Neuron (in vitro differentiated cells): ENCODE data around the gene SLC36A4.
A peak's percentile ranks its signal among the peaks of the same experiment; 100 is the strongest.
"Not testable (repeated sequence)": the region's sequence is repeated elsewhere in the genome, so short reads cannot be mapped to it uniquely, and the experiment has no call there.

ENCODE experiments used
- H2AFZ ChIP-seq: one replicate; pipeline ENCODE4 v1.6.1; 2013; ENCODE audit warnings: low read depth, mild to moderate bottlenecking, inconsistent platforms, low read length, moderate library complexity
- H3K27me3 ChIP-seq: one replicate; pipeline ENCODE4 v1.6.1; 2013; ENCODE audit warnings: low read length; ENCODE audit not compliant: insufficient read depth
- H3K36me3 ChIP-seq: one replicate; pipeline ENCODE4 v1.6.1; 2013; ENCODE audit warnings: low read length; ENCODE audit not compliant: insufficient read depth
- H3K4me1 ChIP-seq: one replicate; pipeline ENCODE4 v1.6.1; 2013; ENCODE audit warnings: low read length; ENCODE audit not compliant: insufficient read depth
- H3K4me3 ChIP-seq: 2 replicates; pipeline ENCODE4 v1.5.1; 2013; ENCODE audit warnings: mild to moderate bottlenecking, low read length, moderate library complexity
- H3K9me3 ChIP-seq: one replicate; pipeline ENCODE4 v1.6.1; 2013; ENCODE audit warnings: low read length

Gene SLC36A4

DNA sequence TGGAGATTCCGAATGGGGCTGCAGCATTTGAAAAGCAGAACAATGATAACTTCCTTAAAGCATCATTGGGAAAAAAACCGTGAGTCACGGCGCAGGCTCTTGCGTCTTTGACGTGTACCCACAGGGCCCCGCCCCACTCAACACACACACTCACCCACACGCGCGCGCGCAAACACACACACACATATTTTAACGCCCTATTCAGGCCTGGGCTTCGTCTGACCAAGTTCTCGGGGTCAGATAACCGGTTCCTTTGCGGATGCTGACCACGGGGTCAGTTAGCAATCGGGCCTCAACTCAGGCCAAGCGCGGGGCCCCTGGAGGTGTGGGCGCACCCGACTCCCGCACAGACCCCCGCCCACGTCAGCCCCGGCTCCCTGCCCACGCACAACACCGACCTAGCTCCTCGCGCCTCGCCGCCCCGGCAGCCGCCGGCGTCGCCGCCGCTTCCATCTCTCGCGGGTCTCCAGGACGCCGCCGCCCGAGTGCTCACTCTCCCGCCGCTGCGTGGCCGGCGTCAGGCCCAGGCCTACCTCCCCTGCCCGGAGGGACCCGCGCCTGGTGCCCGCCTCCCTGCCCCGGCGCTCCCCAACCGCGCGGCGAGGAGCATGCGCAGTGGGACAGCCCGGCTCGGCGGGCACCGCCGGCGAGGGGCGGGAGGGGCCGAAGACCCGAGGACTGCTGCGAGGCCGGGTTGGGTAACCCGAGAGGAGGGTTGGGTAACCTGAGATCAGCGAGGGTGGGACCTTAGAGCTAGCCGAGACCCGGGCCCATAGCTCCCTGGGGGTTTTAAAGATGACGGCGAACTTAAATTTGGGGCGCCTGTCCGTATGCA lies at the start of gene SLC36A4:
SLC36A4 (minus strand) TSS at position 612 of the 835 bp plus-strand sequence; CDS start at position 453, 159 bp downstream.
- Histone ChIP-seq H3K9me3 (peaks cover 5% of the 10 kb centered on the region), H3K4me1 (peaks cover 12% of the 10 kb centered on the region), H3K4me3 (peak within 1 kb of the TSS; percentile 85), H3K36me3 (no peaks in the 10 kb centered on the region), H3K27me3 (peaks cover 4% of the 10 kb centered on the region), H2AFZ (peak within 1 kb of the TSS; percentile 90)

DNA sequence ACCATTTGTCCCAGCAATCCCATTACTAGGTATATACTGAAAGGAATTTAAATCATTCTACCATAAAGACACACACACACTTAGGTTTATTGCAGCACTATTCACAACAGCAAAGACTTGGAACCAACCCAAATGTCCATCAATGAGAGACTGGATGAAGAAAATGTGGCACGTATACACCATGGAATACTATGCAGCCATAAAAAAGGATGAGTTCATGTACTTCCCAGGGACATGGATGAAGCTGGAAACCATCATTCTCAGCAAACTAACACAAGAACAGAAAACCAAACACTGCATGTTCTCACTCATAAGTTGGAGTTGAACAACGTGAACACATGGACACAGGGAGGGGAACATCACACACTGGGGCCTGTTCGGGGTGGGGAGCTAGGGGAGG lies 49.0 kb upstream of the SLC36A4 start:
- H3K36me3 ChIP-seq, H3K9me3 ChIP-seq, H3K27me3 ChIP-seq, H2AFZ ChIP-seq, H3K4me3 ChIP-seq: not testable (repeated sequence)
- H3K4me1 ChIP-seq: peaks cover 10% of the 10 kb centered on the region

DNA sequence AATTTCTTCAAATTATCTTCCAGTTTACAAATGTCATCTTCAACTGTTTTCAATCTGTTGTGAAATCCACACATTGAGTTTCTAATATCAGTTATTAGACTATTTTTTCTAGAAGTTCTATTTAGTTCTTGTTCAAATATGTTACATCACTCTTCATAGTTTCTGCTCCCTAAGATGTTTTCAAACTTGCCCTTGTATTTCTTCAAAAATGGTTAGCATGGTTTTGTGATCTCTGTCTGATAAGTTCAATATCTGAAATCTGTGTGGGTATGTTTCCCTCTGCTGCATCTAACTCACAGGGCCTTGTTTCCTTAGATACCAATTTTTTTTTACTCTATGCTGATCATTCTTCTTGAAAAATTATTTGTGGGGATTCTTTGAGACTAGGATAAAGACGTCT lies 46.2 kb upstream of the SLC36A4 start:
- Histone ChIP-seq H2AFZ (no peak overlapping the region), H3K4me3 (no peak overlapping the region), H3K9me3 (no peaks in the 10 kb centered on the region), H3K27me3 (no peaks in the 10 kb centered on the region), H3K36me3 (no peaks in the 10 kb centered on the region), H3K4me1 (no peaks in the 10 kb centered on the region)

DNA sequence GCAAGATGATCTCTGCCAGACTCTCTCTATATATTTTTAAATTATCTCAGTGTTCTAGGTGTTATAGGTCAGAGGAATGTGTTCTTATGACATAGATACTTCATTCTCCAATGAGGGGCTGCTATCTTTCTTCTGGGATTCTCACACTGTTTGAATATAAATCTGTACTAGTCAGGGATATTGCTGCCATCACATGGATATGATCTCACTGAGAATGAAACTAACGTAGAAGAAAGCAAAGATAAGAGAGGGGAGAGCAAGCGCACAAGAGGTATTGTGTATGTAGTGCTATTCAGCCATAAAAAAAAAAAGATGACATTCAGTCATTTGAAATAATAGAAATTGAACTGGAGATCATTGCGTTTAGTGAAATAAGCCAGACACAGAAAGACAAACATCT lies 42.2 kb upstream of the SLC36A4 start:
- H3K36me3 ChIP-seq: no peaks in the 10 kb centered on the region
- no peak overlapping the region for H3K4me3 ChIP-seq
- no peaks in the 10 kb centered on the region for H3K27me3 ChIP-seq
- H2AFZ ChIP-seq: no peak overlapping the region
- no peaks in the 10 kb centered on the region for H3K9me3 ChIP-seq
- no peaks in the 10 kb centered on the region for H3K4me1 ChIP-seq

DNA sequence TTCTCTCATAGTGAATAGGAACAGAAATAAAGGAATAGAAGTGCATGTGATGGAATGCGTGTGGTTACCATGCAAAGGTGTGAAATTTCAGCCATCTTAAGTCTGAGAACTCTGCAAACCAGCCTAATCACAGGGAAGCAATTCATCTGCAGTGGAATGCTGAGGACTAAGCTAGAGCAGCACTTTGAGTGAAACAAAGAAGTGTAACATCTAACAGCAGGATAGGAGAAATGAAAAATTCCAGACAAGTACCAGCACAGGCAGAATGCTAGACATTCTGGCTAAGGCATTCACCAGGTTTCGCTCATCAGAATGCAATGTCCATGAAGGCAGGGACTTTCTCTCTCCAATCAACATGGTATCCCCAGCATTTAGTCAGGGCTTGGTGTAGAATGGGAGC lies 41.2 kb upstream of the SLC36A4 start:
- no peaks in the 10 kb centered on the region for H3K9me3 ChIP-seq
- H3K27me3 ChIP-seq: no peaks in the 10 kb centered on the region
- no peaks in the 10 kb centered on the region for H3K4me1 ChIP-seq
- H3K4me3 ChIP-seq: no peak overlapping the region
- H2AFZ ChIP-seq: no peak overlapping the region
- H3K36me3 ChIP-seq: no peaks in the 10 kb centered on the region

DNA sequence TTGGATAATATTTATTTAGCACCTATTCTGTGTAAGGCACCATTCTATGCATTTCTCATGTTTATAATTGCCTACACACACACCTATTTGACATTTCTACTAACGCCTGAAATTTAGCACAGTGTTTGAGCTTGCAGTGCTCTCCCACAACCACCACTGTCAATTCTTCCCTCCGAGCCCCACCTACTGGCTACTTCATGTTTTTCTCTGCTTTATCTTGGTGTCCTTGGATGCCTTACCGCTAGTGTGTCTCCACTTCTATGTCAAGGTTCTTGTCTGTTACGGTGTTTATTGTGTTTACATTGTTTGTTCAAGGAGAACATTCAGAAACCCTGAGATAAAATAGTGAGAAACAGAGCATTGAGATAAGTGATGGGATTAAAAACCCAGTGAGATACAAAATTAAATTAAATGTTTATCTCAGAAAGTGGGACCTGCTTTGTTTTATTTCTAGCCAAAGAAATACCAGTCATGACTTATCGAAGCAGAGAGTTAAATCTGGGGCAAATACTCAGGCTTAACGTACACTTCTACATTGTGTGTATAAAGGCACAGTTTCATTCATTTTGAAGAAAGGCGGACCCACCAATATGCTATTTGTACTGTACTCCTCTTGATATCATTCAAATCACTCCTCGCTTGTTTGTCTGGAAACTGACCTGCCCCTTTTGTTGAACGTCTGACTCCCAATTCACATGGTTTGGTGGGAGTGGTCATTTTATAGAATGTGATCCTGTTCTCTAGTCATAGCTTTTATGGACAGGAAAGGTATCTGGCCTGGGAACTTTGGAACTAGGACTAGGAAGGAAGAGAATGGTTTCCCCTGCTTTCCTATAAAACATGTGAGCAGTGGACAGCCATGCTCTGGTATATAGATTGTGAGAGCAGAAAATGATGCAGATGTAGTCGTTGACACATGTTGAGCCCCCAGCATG lies 39.2 kb upstream of the SLC36A4 start:
- Histone ChIP-seq H3K27me3 (peaks cover 7% of the 10 kb centered on the region), H2AFZ (no peak overlapping the region), H3K4me1 (no peaks in the 10 kb centered on the region), H3K36me3 (no peaks in the 10 kb centered on the region), H3K4me3 (no peak overlapping the region), H3K9me3 (no peaks in the 10 kb centered on the region)

DNA sequence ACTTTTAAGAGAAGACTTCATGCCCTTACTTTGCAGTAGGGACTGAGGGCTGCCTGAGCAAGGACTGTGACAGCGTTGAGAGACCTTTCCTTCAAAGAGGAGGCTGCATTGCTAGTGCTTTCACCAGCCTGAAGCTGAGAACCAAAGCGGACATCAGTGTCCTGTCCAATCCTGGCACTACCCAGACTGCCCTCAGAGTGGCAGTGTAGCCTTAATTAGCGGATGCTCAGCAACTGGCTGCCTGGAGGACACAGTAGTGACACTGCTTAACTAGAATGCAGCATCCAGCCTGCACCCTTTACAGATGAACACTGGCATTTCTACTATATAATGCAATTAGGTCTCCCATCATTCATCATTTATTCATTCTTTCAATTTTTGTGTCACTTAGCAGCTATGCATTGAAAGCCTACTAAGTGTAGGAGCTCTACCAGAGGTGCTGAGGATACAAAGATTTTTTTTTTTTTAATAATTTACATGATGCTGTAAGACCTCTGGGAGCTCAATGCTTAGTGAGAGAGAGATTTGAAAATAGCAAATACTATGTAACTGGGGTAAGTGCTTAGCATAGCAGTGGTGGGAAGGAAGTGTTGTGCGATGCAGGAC lies 36.9 kb upstream of the SLC36A4 start:
- no peaks in the 10 kb centered on the region for H3K9me3 ChIP-seq
- no peak overlapping the region for H2AFZ ChIP-seq
- peaks cover 8% of the 10 kb centered on the region for H3K27me3 ChIP-seq
- no peaks in the 10 kb centered on the region for H3K36me3 ChIP-seq
- H3K4me3 ChIP-seq: no peak overlapping the region
- H3K4me1 ChIP-seq: no peaks in the 10 kb centered on the region

DNA sequence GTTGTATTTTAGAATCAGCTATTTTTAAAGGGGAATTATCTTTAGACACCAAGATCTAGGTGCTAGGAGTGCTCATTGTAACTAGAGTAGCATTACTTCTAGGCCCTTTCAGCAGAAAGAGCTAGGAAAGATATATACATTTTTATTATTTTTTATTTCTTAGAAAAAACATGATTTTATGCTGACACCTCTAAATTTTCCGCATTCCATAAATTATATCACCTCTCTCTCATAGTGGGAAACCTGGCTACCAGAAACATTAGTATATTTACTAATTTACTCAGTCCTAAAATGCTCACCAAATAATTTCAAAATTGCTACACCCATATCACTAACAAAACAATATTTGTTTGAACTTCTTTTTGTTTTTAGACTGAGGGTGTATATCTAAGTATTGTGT lies 32.1 kb upstream of the SLC36A4 start:
- Histone ChIP-seq H2AFZ (no peak overlapping the region), H3K27me3 (peaks cover 8% of the 10 kb centered on the region), H3K4me1 (no peaks in the 10 kb centered on the region), H3K36me3 (no peaks in the 10 kb centered on the region), H3K4me3 (no peak overlapping the region), H3K9me3 (no peaks in the 10 kb centered on the region)

DNA sequence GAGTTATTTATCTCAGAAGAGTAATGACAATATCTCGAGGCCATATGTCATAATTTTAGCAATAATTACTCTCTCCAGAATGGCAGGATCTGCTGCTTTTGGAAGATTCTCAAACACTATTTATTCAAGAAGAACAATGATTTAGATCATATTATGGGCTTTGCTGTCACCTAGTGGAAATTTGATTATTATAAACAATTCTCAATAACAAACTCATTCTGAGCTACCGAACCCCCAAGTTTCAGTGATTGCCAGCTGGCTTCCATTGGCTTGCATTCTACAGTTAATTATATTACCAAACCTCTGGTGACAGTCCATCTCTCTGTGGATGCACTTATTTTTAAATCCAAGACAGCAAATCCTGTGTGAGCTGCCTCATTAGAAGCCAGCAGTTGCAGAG lies 27.9 kb upstream of the SLC36A4 start:
- no peaks in the 10 kb centered on the region for H3K4me1 ChIP-seq
- no peaks in the 10 kb centered on the region for H3K9me3 ChIP-seq

DNA sequence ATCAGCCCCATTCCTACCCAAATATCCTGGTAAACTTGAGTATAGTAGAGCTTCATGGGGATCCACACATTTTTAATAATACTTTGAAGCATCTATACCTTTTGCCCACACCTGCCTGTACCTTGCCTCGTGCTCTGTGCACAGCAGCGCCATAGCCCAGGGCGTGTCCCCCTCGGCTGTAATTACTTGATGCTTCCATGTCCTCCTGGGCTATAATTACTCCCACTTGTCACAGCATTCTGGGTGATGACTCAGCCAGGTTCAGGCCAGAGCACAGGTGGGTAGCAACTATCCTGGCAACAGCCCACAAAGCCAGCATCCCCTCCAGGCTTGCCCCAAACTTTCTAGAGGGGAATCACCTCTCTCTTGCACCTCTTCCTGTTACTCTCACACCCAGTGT lies 23.7 kb upstream of the SLC36A4 start:
- Histone ChIP-seq H3K4me1 (peaks cover 4% of the 10 kb centered on the region), H3K27me3 (no peaks in the 10 kb centered on the region), H3K36me3 (no peaks in the 10 kb centered on the region), H2AFZ (no peak overlapping the region), H3K9me3 (no peaks in the 10 kb centered on the region), H3K4me3 (no peak overlapping the region)

More for the DNA sequence above, 27.9 kb upstream of the SLC36A4 start:
- H3K4me3 ChIP-seq: no peak overlapping the region
- no peaks in the 10 kb centered on the region for H3K27me3 ChIP-seq
- H3K36me3 ChIP-seq: no peaks in the 10 kb centered on the region
- H2AFZ ChIP-seq: no peak overlapping the region

DNA sequence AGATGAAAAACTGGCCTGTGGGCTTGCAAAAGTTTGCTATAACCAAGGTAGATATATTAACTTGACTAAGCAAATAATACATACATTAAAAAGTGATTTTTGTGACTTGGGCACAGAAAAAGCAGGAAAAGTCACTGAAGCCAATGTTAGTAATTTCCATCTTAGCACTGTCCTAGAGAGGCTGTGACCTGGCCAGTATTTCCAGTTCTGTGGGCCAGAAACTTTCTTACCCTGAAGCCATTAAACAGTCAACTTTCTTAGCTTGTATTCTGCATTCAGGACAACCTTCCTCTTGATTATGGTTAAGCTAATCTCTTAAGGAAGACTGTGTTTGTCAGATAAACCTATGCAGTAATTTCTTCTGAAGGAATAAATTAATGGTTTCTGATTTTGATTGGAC lies 22.3 kb upstream of the SLC36A4 start:
- H3K36me3 ChIP-seq: no peaks in the 10 kb centered on the region
- H3K27me3 ChIP-seq: no peaks in the 10 kb centered on the region
- no peaks in the 10 kb centered on the region for H3K9me3 ChIP-seq
- H2AFZ ChIP-seq: no peak overlapping the region
- no peak overlapping the region for H3K4me3 ChIP-seq
- peaks cover 4% of the 10 kb centered on the region for H3K4me1 ChIP-seq

DNA sequence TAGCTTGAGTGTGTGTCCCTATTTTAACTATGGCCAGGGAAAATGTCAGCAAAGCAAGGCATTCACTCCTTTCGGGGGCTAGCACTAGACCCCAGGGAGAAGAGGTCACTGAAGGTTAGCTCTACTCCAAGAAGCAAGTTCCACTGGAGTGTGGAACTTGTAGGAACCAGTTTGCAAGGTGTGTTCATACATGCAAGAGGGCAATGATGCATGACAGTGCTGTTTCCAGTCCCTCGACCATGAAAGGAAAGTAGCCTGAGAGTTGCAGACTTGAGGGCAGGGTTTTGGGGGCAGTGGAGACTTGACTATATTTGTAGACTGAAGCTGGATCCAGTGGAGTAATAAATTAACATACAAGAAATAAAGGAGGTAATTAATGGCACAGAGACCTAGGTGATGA lies 21.6 kb upstream of the SLC36A4 start:
- no peaks in the 10 kb centered on the region for H3K36me3 ChIP-seq
- H2AFZ ChIP-seq: no peak overlapping the region
- peaks cover 4% of the 10 kb centered on the region for H3K4me1 ChIP-seq
- no peaks in the 10 kb centered on the region for H3K9me3 ChIP-seq
- H3K27me3 ChIP-seq: no peaks in the 10 kb centered on the region
- no peak overlapping the region for H3K4me3 ChIP-seq
